IPS DF 19.7 (cell line): ENCODE measurements around the gene EIF4B.

Experiments
- DNase-seq: peaks from one replicate; pipeline ENCODE4 v3.0.0-alpha.2; 2013; ENCODE audit warnings: low read depth, low spot score

The EIF4B gene

GRCh38 chr12:53046655-53047220 is 40.5 kb downstream of the EIF4B start:
- no peak for DNase-seq

GRCh38 chr12:53047221-53048032 is 41.2 kb downstream of the EIF4B start:
- no peak for DNase-seq

- DNase-seq: no peak
Measured at GRCh38 chr12:53048033-53048779, 42.0 kb downstream of the EIF4B start.

- DNase-seq: peak; percentile 65
Measured at GRCh38 chr12:53048780-53049401, 42.6 kb downstream of the EIF4B start.

GRCh38 chr12:53049571-53050318 is 43.5 kb downstream of the EIF4B start, which contains the start of gene TNS2:
TNS2 (plus strand) TSS chr12:53050065; CDS start chr12:53050186, 121 bp downstream.
- DNase-seq: no peak

GRCh38 chr12:53050426-53051057 is 44.3 kb downstream of the EIF4B start:
- no peak for DNase-seq

- DNase-seq: no peak
Measured at GRCh38 chr12:53051058-53051880, 45.0 kb downstream of the EIF4B start.

- DNase-seq: no peak
Measured at GRCh38 chr12:53051881-53052412, 45.7 kb downstream of the EIF4B start.

GRCh38 chr12:53052419-53053217 is 46.4 kb downstream of the EIF4B start:
- DNase-seq: no peak

- no peak for DNase-seq
Measured at GRCh38 chr12:53053218-53054111, 47.2 kb downstream of the EIF4B start.

GRCh38 chr12:53054112-53054878 is 48.0 kb downstream of the EIF4B start:
- DNase-seq: peak; percentile 76

- no peak for DNase-seq
Measured at GRCh38 chr12:53055471-53056266, 49.4 kb downstream of the EIF4B start.

GRCh38 chr12:53056296-53056695 is 50.0 kb downstream of the EIF4B start:
- no peak for DNase-seq

- no peak for DNase-seq
Measured at GRCh38 chr12:53056901-53057300, 50.6 kb downstream of the EIF4B start.

GRCh38 chr12:53057816-53058500 is 51.7 kb downstream of the EIF4B start:
- no peak for DNase-seq
